H9 (cell line): ENCODE measurements around the gene EDDM13. TPM values are rescaled to one million over a fixed set of nuclear protein-coding genes. Genes with fewer than 3 reads are reported as not detected.
A peak's percentile ranks its signal among the peaks of the same experiment; 100 is the strongest.

Experiments used
- DNase-seq: peaks from one replicate; pipeline ENCODE4 v3.0.0-alpha.2; 2017
- H2AFZ ChIP-seq: one replicate; pipeline ENCODE4 v1.6.1; 2013; ENCODE audit warnings: mild to moderate bottlenecking, low read length, control low read depth, moderate library complexity
- H2AK5ac ChIP-seq: 2 replicates; pipeline ENCODE4 v1.6.1; 2013; ENCODE audit warnings: low read length, control low read depth, mixed read lengths; ENCODE audit not compliant: insufficient read length
- H2BK120ac ChIP-seq: one replicate; pipeline ENCODE4 v1.6.1; 2013; ENCODE audit warnings: low read depth, mild to moderate bottlenecking, low read length, control low read depth, inconsistent platforms; ENCODE audit not compliant: poor library complexity, severe bottlenecking
- H2BK12ac ChIP-seq: 2 replicates; pipeline ENCODE4 v1.6.1; 2013; ENCODE audit warnings: low read length, control low read depth, mixed read lengths, low read depth; ENCODE audit not compliant: insufficient read length
- H2BK15ac ChIP-seq: 2 replicates; pipeline ENCODE4 v1.6.1; 2013; ENCODE audit warnings: low read depth, low read length, control low read depth
- H2BK20ac ChIP-seq: one replicate; pipeline ENCODE4 v1.6.1; 2013; ENCODE audit warnings: low read depth, mild to moderate bottlenecking, low read length, control low read depth, inconsistent platforms; ENCODE audit not compliant: poor library complexity, severe bottlenecking
- H2BK5ac ChIP-seq: 2 replicates; pipeline ENCODE4 v1.6.1; 2013; ENCODE audit warnings: low read length, control low read depth, mixed read lengths; ENCODE audit not compliant: insufficient read length
- H3K14ac ChIP-seq: 2 replicates; pipeline ENCODE4 v1.6.1; 2013; ENCODE audit warnings: low read length, control low read depth; ENCODE audit not compliant: insufficient read depth
- H3K18ac ChIP-seq: 2 replicates; pipeline ENCODE4 v1.6.1; 2013; ENCODE audit warnings: low read depth, mild to moderate bottlenecking, mixed read lengths, low read length, control low read depth; ENCODE audit not compliant: insufficient read length
- H3K23ac ChIP-seq: 2 replicates; pipeline ENCODE4 v1.6.1; 2013; ENCODE audit warnings: low read length, control low read depth, mixed read lengths, low read depth; ENCODE audit not compliant: insufficient read length
- H3K23me2 ChIP-seq: 2 replicates; pipeline ENCODE4 v1.6.1; 2013; ENCODE audit warnings: low read depth, mild to moderate bottlenecking, mixed read lengths, low read length, control low read depth; ENCODE audit not compliant: insufficient read length, poor library complexity, severe bottlenecking
- H3K27ac ChIP-seq: 2 replicates; pipeline ENCODE4 v1.5.1; 2013; ENCODE audit warnings: low read length, control low read depth, mixed read lengths, low read depth; ENCODE audit not compliant: insufficient read length
- H3K27me3 ChIP-seq: 2 replicates; pipeline ENCODE4 v1.6.1; 2013; ENCODE audit warnings: low read length, control low read depth, inconsistent platforms; ENCODE audit not compliant: insufficient read depth
- H3K4ac ChIP-seq: 2 replicates; pipeline ENCODE4 v1.6.1; 2013; ENCODE audit warnings: low read depth, mild to moderate bottlenecking, control low read depth, inconsistent platforms, low read length, moderate library complexity
- H3K4me1 ChIP-seq: 2 replicates; pipeline ENCODE4 v1.6.1; 2013; ENCODE audit warnings: low read length, control low read depth, inconsistent platforms; ENCODE audit not compliant: insufficient read depth
- H3K4me2 ChIP-seq: 2 replicates; pipeline ENCODE4 v1.6.1; 2013; ENCODE audit warnings: low read length, control low read depth, mixed read lengths; ENCODE audit not compliant: insufficient read length, insufficient read depth
- H3K56ac ChIP-seq: 2 replicates; pipeline ENCODE4 v1.6.1; 2013; ENCODE audit warnings: low read depth, mild to moderate bottlenecking, mixed read lengths, low read length, control low read depth; ENCODE audit not compliant: insufficient read length
- H3K79me1 ChIP-seq: 2 replicates; pipeline ENCODE4 v1.6.1; 2013; ENCODE audit warnings: low read depth, mild to moderate bottlenecking, moderate library complexity, low read length, control low read depth, inconsistent platforms; ENCODE audit not compliant: insufficient read depth, poor library complexity, severe bottlenecking
- H3K79me2 ChIP-seq: 2 replicates; pipeline ENCODE4 v1.6.1; 2013; ENCODE audit warnings: low read length, control low read depth, inconsistent platforms; ENCODE audit not compliant: insufficient read depth
- H3K9ac ChIP-seq: 2 replicates; pipeline ENCODE4 v1.6.1; 2013; ENCODE audit warnings: low read length, control low read depth, mixed read lengths; ENCODE audit not compliant: insufficient read length; ENCODE audit errors: extremely low read depth
- H3K9me3 ChIP-seq: one replicate; pipeline ENCODE4 v1.6.1; 2013; ENCODE audit warnings: low read depth, low read length, inconsistent platforms; ENCODE audit not compliant: control insufficient read depth
- H3T11ph ChIP-seq: one replicate; pipeline ENCODE4 v1.6.1; 2013; ENCODE audit warnings: mild to moderate bottlenecking, low read length, control low read depth, inconsistent platforms
- H4K20me1 ChIP-seq: one replicate; pipeline ENCODE4 v1.6.1; 2013; ENCODE audit not compliant: control insufficient read depth, insufficient read length, insufficient read depth
- H4K5ac ChIP-seq: 2 replicates; pipeline ENCODE4 v1.6.1; 2013; ENCODE audit warnings: low read depth, mild to moderate bottlenecking, mixed read lengths, low read length, control low read depth; ENCODE audit not compliant: insufficient read length
- H4K8ac ChIP-seq: replicated peaks from 2 replicates; pipeline ENCODE4 v1.6.1; 2013; ENCODE audit warnings: low read length, control low read depth, mixed read lengths, low read depth; ENCODE audit not compliant: insufficient read length
- H4K91ac ChIP-seq: 2 replicates; pipeline ENCODE4 v1.6.1; 2013; ENCODE audit warnings: low read depth, mild to moderate bottlenecking, moderate library complexity, mixed read lengths, low read length, control low read depth; ENCODE audit not compliant: insufficient read length
- H3K27ac Mint-ChIP-seq, 3 experiments: 2 replicates in 2 of 3; 3 replicates in 1 of 3; pipeline ENCODE4 v1.8.0; 2020 to 2021; ENCODE audit warnings: mixed read lengths in 3 of 3, mild to moderate bottlenecking in 1 of 3, moderate library complexity in 1 of 3
- H3K27me3 Mint-ChIP-seq: 2 replicates; pipeline ENCODE4 v1.8.0; 2021; ENCODE audit warnings: low read depth, mild to moderate bottlenecking, moderate library complexity, mixed read lengths
- H3K36me3 Mint-ChIP-seq, 3 experiments: 2 replicates in 2 of 3; 3 replicates in 1 of 3; pipeline ENCODE4 v1.8.0; 2020 to 2021; ENCODE audit warnings: low read depth in 3 of 3, mixed read lengths in 3 of 3; ENCODE audit not compliant: insufficient read depth in 1 of 3
- H3K4me1 Mint-ChIP-seq, 2 experiments: 2 replicates each; pipeline ENCODE4 v1.8.0; 2020; ENCODE audit warnings: mixed read lengths in 2 of 2
- H3K4me3 Mint-ChIP-seq, 2 experiments: 2 replicates in 1 of 2; 3 replicates in 1 of 2; pipeline ENCODE4 v1.8.0; 2020 to 2021; ENCODE audit warnings: mild to moderate bottlenecking in 2 of 2, mixed read lengths in 2 of 2, moderate library complexity in 1 of 2
- H3K9me3 Mint-ChIP-seq, 2 experiments: 2 replicates in 1 of 2; 3 replicates in 1 of 2; pipeline ENCODE4 v1.8.0; 2020; ENCODE audit warnings: mild to moderate bottlenecking in 2 of 2, mixed read lengths in 2 of 2, moderate library complexity in 1 of 2
- CTCF ChIP-seq: fragments of 200-600 bp; sonication (generic); conservative IDR thresholded peaks from 3 replicates; pipeline ENCODE4 v1.8.0; 2021; ENCODE audit warnings: antibody characterized with exemption, mild to moderate bottlenecking
- WGBS: extraction: QIAGEN DNeasy Blood & Tissue Kit; methylation state at CpG from one replicate; pipeline ENCODE4 v1.1.7; 2013; ENCODE audit warnings: missing lambda C conversion rate, low lambda C conversion rate, mixed read lengths; ENCODE audit not compliant: insufficient read length; ENCODE audit errors: extremely low coverage; 5-methylcytosine and 5-hydroxymethylcytosine counted together
- total RNA-seq: library from RNA; stranded (reverse); gene quantifications from 2 replicates; pipeline ENCODE4 v1.2.1, GENCODE V29; 2021

The EDDM13 gene
- total RNA-seq, 1 experiment from 2014 or later = not detected

GRCh38 chr19:56294549-56294948, 22.0 kb downstream of the EDDM13 start:
- Histone ChIP-seq H3K56ac (no peak overlapping the region), H2BK15ac (no peak overlapping the region), H2AK5ac (no peak overlapping the region), H4K5ac (no peak overlapping the region), H3K79me1 (no peaks in the 10 kb centered on the region), H2BK20ac (no peak overlapping the region), H2AFZ (no peak overlapping the region), H3K9me3 (no peaks in the 10 kb centered on the region), H2BK5ac (no peak overlapping the region), H3T11ph (no peak overlapping the region), H3K4me2 (no peak overlapping the region), H3K27me3 (no peaks in the 10 kb centered on the region), H4K20me1 (no peaks in the 10 kb centered on the region), H3K4me1 (no peaks in the 10 kb centered on the region), H3K18ac (no peak overlapping the region), H2BK120ac (no peak overlapping the region), H3K23me2 (no peaks in the 10 kb centered on the region), H2BK12ac (no peak overlapping the region), H4K91ac (no peak overlapping the region), H3K27ac (no peak overlapping the region), H3K14ac (no peak overlapping the region; the same call in 1 of the 2 replicates), H4K8ac (no peak overlapping the region), H3K23ac (no peak overlapping the region), H3K79me2 (no peaks in the 10 kb centered on the region), H3K9ac (no peak overlapping the region), H3K4ac (no peak overlapping the region)
- Mint-ChIP-seq H3K27me3 (no peaks in the 10 kb centered on the region; the same call in 1 of the 2 replicates), H3K4me3 (no peak overlapping the region), H3K4me1 (peaks cover 0 to 3% of the 10 kb centered on the region in 2 experiments; a peak in 3 of 4 replicates), H3K36me3 (peaks cover 7 to 26% (median 15%) of the 10 kb centered on the region in 3 experiments; a peak in 6 of 7 replicates), H3K9me3 (peaks cover 0 to 48% of the 10 kb centered on the region in 2 experiments; a peak in 2 of 5 replicates), H3K27ac (peak overlapping the region in 1 of 3 experiments; percentile 16; a peak in 2 of 7 replicates)
- no peak for TF ChIP-seq CTCF
- WGBS = no CpG with 5 or more reads among the region's 4 CpGs
- no peak for DNase-seq
